Measurements from ENCODE around the gene SYNPO2.
"Not testable (repeated sequence)": the region's sequence is repeated elsewhere in the genome, so short reads cannot be mapped to it uniquely, and the experiment has no call there.

SYNPO2 gene

DNA sequence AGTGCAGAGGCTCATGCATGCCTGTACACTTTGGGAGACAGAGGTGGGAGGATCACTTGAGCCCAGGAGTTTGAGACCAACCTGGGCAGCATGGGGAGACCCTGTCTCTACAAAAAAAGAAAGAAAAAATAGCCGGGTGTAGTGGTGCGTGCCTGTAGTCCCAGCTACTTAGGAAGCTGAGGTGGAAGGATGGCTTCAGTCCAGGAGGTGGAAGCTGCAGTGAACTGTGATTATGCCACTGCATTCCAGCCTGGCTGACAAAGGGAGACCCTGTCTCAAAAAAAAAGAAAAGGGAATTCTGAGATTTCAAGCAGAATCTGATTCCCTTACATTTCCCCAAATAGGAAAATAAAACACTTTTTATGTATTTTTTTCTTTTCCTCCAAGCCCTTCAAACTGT is 83.5 kb downstream of the SYNPO2 start:
- DNase-seq (ENCODE audit: extremely low read depth, low read depth), result no peak
- TF ChIP-seq, protein P1, sequence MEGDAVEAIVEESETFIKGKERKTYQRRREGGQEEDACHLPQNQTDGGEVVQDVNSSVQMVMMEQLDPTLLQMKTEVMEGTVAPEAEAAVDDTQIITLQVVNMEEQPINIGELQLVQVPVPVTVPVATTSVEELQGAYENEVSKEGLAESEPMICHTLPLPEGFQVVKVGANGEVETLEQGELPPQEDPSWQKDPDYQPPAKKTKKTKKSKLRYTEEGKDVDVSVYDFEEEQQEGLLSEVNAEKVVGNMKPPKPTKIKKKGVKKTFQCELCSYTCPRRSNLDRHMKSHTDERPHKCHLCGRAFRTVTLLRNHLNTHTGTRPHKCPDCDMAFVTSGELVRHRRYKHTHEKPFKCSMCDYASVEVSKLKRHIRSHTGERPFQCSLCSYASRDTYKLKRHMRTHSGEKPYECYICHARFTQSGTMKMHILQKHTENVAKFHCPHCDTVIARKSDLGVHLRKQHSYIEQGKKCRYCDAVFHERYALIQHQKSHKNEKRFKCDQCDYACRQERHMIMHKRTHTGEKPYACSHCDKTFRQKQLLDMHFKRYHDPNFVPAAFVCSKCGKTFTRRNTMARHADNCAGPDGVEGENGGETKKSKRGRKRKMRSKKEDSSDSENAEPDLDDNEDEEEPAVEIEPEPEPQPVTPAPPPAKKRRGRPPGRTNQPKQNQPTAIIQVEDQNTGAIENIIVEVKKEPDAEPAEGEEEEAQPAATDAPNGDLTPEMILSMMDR (IDR thresholded peaks at IDR 0.05; ENCODE audit: low read depth, low read length), result no peak

GRCh38 chr4:118973295-118973694 is 84.6 kb downstream of the SYNPO2 start:
- no peak for DNase-seq (ENCODE audit: extremely low read depth, low read depth)
- TF ChIP-seq, protein P1 (IDR thresholded peaks at IDR 0.05; ENCODE audit: low read depth, low read length), result no peak

- no peak for DNase-seq (ENCODE audit: extremely low read depth, low read depth)
- TF ChIP-seq, protein P1 (IDR thresholded peaks at IDR 0.05; ENCODE audit: low read depth, low read length), result no peak
Observed at GRCh38 chr4:118974758-118975157, 86.1 kb downstream of the SYNPO2 start.

DNA sequence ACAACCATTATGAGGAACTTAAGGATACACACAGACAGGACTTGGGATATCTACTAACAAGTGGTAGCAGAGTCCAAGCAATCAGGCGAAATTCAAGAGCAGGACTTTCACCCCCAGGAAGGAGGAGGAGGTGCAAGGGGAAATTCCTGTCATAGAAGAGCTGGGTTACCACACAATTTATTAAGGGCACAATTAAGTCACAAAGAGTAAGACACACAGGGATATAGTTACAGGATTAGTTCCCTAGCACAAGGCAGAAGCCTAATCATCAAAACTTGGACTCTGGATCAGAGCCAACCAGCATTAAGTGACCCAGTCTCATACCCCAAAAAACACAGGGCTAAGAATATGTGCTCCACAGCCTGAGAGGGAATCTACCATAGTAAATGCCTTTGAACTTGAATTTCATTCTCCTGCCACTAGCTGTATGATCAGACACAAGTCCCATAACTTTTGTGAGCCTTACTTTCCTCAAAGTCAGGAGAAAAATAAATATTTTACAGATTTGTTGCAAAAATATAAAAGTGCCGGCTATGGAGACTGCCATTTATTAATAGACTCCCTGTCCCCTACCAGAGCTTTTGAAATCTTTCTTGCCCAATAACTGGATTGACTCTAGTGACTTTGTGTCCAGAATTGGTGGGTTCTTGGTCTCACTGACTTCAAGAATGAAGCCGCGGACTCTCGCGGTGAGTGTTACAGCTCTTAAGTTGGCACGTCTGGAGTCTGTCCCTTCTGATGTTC is 87.0 kb downstream of the SYNPO2 start:
- no peak for DNase-seq (ENCODE audit: extremely low read depth, low read depth)
- TF ChIP-seq, protein P1 (IDR thresholded peaks at IDR 0.05; ENCODE audit: low read depth, low read length), result no peak

DNA sequence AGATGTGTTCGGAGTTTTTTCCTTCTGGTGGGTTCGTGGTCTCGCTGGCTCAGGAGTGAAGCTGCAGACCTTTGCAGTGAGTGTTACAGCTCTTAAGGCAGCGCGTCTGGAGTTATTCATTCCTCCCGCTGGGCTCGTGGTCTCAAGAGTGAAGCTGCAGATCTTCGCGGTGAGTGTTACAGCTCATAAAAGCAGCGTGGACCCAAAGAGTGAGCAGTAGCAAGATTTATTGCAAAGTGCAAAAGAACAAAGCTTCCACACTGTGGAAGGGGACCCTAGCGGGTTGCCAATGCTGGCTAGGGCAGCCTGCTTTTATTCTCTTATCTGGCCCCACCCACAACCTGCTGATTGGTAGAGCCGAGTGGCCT is 87.5 kb downstream of the SYNPO2 start:
- DNase-seq (ENCODE audit: extremely low read depth, low read depth), result not testable (repeated sequence)

GRCh38 chr4:118977100-118977499 is 88.4 kb downstream of the SYNPO2 start:
- DNase-seq (ENCODE audit: extremely low read depth, low read depth), result not testable (repeated sequence)

GRCh38 chr4:118979712-118980111 is 91.1 kb downstream of the SYNPO2 start:
- DNase-seq (ENCODE audit: extremely low read depth, low read depth), result no peak
- TF ChIP-seq, protein P1 (IDR thresholded peaks at IDR 0.05; ENCODE audit: low read depth, low read length), result no peak

- TF ChIP-seq, protein P1 (IDR thresholded peaks at IDR 0.05; ENCODE audit: low read depth, low read length), result no peak
- no peak for DNase-seq (ENCODE audit: extremely low read depth, low read depth)
Observed at GRCh38 chr4:118981171-118981838, 92.7 kb downstream of the SYNPO2 start.

Data from AG09319 (cell line).